ENCODE data around the gene BRSK2.

BRSK2 gene

DNA sequence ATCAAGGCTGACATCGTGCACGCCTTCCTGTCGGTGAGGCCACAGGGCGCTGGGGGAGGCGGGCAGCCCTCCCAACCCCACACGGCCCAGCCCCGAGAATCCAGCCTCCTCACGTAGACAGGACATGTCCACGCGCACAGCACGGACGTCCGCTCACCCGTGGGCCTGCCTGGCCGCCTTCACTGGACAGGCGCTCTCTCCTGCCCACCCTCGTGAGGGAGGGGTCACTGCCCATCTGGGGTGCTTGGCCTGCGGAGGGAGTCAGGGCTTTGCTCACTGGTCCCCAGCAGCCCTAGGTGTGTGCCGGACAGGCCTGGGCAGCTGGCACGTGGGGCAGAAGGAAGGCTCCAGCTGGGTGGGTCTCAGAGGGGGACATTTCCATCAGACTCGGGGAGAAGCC lies 64.8 kb downstream of the BRSK2 start:
- no peak for DNase-seq

DNA sequence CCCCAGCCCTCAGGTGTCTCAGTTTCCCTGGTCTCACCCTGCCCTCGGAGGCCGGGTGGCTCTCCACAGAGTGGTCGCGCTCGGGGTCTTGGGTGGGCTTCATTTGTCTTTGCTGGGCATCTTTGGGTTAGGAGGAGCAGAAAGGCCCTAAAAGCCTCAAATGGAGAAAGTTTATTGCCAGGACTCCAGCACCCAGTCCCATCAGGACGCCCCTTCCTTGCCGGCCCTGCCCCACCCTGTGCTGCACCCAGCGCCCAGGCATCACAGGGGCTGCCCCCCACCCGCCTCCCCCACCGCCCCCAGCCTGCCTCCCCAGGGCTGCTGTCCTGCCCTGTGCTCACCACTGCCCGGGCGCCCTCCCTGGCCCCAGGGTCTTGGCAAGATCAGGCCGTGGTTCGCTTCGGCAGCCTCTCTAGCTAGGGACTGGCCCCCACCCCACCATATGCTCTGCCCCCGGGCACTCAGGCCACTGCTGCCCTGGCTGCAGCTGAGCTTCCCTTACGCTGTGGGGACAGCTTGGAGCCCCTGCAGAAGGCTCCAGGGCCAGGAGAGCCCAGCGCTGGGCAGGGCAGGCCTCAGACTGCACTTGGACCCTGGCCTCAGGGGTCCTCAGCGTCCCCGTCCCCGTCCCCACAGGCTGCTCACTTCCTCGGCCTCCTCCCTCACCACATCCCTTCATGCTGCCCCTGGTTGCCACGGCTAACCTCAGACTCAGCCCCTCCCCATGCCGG lies 65.5 kb downstream of the BRSK2 start:
- DNase-seq, result no peak

DNA sequence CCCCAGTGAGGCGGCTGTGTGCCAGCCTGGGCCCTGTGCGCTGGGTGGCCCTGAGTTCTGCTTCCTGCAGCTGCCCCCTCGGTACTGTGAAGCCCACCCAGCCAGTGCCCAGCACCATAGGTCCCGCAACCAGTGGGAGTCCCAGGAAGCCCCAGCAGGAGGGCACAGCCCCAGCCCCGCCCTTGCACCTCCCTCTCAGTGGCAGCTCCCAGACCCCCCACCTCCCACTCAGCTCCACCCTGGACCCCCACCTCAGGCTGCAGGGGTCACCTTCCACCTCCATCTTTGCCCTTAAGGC lies 66.0 kb downstream of the BRSK2 start:
- no peak for DNase-seq

DNA sequence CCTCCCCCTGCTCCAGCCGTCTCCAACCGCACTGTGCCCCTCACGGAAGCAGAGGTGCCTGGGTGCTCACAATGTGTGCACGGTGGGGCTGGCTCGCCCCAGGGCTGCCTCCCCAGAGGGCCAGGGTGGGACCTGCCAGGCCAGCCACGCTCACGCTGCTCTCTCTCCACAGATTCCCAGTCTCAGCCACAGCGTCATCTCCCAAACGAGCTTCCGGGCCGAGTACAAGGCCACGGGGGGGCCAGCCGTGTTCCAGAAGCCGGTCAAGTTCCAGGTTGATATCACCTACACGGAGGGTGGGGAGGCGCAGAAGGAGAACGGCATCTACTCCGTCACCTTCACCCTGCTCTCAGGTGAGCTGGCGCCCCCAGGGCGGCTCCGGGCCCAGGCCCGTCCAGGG lies 66.4 kb downstream of the BRSK2 start:
- DNase-seq, result no peak

DNA sequence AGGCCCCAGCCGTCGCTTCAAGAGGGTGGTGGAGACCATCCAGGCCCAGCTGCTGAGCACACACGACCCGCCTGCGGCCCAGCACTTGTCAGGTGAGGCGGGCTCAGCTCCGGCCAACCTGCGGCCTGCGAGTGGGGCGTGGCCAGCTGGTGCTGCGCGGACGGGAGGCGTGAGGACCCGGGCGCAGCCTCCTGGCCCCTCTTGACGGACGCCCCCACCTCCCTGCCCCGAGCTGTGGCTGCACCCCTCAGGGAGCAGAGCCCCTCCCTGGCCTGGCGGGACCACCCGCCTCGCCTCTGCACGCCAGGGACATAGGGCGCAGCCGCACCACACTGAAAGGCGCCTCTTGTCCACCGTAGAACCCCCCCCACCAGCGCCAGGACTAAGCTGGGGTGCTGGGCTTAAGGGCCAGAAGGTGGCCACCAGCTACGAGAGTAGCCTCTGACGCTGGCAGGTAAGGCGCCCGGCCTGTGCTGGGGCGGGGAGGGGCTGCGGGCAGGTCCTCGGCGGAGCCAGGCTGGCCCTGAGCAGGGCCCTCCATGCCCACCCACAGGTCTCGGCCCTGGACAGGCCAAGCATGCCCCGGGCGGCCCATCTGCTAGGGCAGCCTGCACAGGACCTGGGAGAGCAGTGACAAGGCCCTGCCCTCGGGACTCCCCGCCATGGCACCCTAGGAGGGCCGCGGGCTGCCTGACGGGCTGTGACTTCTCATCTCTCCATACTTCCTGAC lies 67.0 kb downstream of the BRSK2 start:
- DNase-seq, result no peak

DNA sequence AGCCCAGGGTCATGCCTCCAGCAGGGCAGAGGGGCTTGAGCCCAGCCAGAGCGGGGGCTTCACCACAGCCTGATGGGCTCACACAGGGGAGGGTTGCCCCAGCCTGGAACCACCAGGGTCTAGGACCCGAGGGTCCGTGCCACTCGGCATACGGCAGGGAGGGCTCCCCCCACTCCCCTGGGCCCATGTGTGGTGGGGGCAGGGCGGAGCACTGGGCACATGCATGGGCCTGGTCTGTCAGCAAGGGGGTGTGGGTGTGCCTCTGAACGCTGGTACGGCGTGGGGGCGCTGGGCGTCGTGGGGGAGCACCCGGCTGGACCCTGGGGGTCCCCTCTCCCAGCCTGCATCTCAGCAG lies 67.6 kb downstream of the BRSK2 start:
- no peak for DNase-seq

DNA sequence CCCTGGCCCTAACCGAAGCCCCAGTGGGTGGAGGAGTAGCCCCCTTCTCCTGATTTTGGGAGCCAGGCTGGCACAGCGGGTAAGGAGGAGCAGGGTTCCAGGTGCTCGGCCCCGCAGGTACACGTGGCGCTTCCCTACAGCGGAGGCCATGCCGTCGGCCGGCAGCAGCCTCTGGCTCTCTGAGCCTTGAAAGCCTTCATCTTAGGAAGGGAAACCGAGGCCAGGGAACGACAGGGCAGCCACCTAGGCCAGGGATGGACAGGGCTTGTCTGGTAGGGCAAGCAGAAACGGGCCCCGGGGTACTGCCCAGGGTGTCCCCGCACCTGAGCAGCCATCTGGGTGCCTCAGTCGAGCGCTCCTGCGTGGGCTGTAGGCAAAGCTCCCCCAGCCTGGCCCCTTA lies 68.1 kb downstream of the BRSK2 start:
- DNase-seq, result no peak

DNA sequence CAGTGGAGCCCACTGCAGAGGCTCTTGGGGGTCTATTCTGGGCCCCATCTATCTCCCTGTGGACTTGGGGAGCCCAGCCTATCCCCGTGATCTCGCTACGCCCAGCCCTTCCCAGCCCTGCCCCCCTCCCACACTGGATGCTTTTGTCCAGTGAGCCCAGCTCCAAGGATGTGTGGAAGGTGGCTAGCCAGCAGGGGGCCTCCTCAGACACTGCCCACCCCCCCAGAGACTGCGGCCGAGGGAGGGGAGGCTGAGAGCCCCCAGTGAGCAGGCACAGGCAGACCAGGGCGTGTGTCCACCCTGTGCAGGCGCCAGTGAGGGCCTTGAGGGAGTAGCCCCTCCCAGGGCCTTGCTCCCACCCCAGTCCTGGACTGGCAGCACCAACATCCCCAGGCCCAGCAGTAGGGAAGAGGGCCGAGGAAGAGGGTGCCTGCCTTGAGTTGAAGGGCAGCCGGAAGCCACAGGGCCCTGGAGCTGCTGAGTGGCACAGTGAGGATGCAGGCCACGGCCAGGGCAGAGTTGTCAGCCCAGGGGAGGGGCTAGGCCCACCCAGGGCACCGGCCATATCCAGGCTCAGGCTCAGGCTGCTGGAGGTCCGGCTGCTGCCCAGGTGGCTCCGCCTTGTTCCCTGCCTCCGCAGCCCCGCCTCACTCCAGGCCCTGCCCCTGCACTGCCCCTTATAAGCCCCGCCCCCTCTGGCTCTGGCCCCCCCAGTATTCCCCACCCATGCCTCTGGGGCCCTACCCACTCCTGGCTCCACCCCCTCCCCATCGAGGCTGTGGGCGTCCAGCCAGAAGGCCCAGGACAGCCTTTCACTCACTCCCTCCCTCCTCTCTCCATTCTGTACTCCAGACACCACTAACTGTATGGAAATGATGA lies 68.8 kb downstream of the BRSK2 start:
- DNase-seq, result no peak

DNA sequence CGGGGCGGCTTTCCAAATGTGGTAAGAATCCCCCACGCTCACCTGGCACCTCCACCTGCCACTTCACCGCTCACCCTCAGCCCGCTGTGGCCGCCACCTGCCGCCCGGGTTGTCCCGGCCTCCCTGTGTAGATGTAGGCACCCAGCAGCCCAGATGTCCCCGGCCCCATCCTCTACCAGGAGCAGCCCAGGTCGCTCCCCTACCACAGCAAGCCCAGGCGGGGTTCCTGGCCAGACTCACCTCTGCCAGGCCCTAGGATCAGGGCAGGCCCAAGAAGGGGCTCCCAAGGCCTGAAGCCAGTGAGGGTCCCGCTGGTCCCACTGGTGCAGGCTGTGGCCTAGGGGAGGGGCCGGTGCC lies 69.5 kb downstream of the BRSK2 start:
- DNase-seq, result no peak

DNA sequence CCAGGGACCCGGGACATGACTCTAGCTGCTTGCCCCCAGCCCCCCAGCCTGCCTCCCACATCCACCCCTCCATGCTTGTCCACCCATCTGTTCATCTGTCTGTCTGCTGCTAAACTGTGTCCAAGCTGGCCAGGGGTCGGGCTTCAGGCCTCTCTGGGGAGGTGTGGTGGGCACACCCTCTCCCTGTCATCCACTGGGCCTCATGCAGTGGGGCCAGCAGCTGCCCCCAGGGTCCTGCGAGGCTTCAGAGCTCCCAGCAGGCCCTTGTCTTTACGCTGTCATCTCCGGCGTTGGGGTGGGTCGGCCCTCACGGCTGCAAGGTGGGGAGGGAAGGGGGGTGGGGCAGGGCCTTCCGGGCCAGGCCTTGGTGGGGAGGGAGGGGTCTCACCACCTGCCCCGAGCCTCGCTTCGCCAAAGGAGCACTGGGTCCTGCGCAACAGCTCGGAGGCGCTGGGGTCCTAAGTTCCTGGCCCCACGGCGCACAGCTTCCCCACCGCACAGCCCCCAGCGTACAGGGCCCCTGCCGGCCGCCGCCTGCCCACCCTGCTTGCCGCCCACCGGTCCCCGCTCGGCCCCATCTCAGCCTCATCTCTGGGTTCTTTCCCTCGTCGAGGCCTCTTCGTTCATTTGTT lies 70.1 kb downstream of the BRSK2 start:
- DNase-seq, result no peak

DNA sequence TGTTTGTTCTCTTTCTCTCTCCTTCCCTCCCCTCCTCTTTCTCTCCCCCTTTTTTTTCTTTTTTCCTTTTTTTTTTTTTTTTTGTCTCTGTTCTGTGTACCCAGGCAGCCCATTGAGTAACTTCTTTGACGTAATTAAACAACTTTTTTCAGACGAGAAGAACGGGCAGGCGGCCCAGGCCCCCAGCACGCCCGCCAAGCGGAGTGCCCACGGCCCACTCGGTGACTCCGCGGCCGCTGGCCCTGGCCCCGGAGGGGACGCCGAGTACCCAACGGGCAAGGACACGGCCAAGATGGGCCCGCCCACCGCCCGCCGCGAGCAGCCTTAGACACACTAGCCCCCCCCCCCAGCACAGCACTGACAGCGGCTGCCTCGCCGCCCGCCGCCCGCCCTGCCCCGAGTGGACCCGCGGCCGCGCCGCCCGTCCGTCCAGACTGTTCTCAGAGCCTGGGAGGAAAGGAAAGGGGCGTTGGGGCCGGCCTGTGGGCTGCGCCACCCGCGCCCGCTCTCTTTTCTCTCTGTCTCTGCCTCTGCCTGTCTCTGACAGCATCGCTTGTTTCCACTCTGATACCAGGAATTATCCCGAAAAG lies 70.8 kb downstream of the BRSK2 start:
- no peak for DNase-seq

DNA sequence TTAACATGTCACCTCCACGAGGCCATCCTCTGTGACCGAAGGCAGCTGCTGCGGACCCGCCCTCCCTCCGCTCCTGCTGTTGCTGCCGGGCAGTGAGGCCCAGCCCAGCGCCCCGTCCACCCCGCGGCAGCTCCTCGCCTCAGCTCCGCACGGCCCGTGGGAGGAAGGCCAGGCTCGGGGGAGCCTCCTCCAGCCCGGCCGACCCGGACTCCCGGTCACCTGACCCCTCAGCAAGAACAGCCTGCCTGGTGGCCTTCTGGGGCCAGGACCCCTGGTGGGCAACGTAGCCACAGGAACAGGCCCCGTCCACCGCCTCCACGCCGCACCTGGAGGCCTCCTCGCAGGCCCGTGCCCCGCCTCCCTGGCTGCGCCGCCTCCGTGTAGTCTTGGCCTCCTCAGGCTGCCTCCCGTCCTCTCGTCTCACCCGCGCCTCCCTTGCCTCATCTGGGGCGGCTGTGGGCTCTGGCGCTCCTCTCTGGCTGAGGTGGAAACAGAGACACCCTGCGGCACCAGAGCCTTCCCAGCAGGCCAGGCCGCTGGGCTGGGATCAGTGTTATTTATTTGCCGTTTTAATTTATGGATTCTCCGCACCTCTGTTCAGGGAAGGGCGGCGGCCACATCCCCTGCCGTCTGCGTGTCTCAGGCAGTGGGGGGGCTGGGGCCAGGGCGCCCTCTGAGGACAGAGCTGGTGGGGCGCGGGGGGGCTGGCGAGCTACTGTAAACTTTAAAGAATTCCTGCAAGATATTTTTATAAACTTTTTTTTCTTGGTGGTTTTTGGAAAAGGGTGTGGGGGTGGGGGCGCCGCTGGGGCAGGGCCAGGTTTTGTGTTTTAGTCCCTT lies 71.5 kb downstream of the BRSK2 start:
- no peak for DNase-seq

DNA sequence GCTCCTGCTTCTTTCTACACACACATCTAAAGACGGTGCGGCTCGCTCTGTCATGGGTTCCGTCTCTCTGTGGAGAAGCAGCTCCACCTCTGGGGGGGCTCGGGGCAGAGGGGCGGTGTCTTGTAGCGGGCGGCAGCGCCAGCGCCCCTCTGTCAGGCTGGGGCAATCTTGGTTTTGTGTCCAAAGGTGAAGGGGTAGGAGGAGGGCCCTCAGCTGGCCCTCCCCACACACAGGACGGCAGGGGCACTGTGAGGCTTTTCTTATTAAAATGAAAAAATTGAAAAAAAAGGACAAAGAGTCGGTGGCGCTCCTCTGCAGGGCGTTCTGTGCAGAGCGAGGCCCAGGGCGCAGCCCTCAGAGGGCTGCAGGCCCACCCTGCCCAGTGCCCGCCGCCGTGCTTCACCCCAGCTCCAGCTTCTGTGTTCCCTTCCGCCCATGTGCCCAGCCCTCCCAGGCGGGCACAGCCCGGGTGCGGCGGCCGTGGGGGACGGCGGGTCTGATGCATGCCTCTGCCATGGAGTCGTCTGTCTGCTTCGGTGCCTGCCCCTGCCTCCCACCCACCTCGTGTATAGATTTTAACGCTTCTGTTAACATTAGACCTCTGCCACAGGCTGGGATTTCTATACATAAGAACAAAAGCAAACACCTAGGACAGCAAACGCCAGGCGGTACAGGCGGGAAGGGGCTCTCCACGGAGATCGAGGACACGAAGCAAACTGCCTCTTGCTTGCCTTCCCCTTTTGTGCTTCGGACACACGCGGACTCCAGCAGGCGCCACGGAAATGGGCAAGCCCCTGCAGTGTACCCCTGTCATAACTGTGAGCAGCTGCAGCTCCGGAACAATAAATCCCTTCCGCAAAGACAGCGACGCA lies 72.3 kb downstream of the BRSK2 start:
- no peak for DNase-seq

DNA sequence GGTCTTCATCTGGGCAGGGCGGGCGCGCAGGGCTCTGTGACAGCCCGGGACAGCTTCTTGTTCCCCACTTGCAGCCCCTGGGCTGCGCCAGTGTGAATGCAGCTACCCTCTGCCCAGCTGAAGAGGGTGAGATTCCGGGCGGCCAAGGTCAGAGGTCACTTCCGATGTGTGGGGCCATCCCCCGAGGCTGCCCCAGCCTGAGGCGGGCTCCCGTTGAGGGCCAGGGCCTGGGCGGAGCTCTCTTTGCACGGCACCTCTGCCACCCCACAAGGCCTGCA lies 72.9 kb downstream of the BRSK2 start:
- no peak for DNase-seq

DNA sequence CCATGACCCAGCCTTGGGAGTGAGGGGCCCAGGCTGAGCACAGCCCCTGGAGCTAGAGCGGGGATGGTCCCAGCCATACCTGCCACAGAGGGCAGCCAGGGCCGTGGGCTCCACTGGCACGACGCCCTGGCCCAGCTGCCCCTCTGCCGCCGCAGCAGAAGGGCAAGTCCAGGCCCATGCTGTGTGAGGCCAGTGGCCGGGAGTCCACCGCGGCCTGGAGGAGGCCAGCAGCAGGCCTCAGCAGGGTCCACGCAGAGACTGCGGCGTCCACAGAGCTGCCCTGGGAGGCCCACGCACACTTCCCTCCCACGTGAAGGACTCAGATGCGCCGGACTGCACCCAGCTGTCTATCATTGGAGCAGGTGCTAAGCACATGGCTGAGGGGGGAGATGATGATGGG lies 73.3 kb downstream of the BRSK2 start:
- no peak for DNase-seq

DNA sequence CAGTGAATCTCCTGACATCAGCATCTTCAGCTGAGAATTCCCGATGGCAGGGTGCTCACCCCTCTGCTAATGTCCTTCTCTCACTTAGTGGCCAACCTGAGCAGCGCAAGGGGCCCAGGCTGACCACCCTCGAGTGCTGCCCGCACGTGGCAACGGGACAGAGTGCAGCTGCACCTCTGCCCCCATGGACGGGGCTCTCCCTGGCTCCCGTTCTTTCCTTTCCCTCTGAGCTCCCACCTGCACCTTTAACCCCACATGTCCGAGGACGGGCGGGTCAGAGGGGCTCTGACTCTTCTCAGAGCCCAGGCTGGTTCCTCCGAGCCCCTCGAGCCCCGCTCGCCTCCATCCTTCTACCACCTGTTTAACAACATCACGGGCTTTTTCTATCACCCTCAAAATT lies 77.0 kb downstream of the BRSK2 start:
- no peak for DNase-seq

DNA sequence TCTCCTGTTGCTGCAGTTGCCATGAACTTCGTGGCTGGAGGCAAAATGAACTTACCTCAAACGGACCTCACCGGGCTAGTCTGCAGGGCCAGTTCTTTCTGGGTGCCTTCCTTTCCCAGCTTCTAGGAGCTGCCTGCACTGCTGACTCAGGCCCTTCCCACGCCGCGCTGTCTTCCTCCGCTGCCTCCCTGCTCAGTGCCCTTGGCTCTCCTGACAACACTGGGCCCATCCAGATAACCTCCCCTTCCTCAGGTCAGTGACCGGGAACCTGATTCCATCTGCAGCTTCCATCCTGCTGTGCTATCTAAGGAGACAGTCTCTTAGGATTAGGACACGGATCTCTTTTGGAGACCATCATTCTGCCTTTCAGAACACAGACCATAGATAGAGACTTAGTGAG lies 77.5 kb downstream of the BRSK2 start:
- DNase-seq, result no peak

DNA sequence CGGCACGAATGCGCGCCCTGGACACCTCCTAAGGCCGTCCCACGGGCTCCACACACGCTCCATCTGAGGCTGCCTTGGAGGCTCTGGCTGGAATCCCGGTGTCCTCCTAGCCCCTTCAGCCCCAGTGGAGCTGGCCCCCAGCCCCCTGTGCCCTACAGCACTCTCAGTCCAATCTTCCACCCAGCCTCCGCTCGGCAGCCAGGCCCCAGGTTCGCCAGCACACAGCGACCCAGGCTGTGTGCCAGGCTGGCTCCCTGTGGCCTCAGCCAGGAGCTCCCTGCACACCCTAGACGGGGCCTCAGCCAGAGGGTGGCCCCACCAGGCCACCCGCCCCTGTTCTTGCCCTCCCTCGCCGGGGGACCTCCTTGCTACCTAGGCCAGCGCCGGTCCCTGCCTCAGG lies 78.3 kb downstream of the BRSK2 start:
- DNase-seq, result no peak

DNA sequence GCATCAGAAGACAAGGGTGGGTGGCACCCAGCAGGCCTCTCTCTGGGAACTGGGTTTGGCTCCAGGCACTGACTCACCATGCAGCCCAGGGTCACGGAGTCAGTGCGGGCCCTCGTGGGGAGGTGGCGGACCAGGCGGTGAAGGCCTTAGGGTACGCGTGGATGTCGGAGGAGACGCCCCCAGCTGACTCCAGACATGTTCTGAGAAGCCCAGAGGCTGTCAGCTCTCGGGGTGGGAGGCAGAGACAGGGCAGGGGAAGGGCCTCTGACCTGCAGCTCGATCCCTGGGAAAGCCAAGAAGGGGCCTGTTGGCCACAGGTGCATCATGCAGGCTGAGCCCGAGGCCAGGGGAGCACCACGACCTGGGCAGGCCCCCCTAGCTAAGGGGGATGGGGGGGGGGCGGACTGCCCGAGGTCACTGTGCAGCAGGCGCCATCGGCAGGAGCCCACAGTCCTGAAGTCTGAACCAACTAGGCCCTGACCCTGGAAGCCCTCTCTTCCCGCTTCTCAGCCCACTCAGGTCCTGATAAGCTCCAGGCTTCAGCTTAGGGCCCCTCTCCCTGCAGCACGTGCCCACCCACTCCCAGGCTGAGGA lies 78.8 kb downstream of the BRSK2 start:
- no peak for DNase-seq

DNA sequence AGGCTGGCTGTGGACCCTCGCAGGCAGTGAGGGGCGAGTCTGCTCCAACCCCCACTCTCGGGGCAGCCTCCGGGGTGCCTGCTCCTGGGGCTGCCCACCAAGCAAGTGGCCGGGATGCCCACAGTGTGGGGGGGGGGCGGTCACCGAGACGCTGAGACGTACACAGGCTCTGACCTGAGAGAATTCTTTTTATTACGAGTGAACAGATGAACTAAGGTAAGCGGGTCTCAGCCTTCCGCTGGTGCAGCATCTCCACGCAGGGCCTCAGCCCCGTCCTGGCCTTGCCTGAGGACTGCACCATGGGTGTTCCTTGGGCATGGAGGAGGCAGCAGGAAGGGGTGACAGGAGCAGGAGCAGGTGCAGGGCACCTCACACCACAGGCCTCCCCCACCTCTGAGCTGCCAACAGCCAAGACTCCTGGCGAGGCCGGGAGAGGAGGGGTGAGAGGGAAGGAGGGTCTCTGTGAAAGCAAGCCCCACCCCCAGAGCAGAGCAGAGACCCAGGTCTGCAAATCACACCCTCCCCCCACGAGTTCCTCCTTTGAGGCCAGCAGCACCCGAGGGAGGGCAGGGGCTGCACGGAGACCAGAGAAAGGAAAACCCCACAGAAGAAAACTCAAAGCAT lies 79.7 kb downstream of the BRSK2 start:
- DNase-seq, result no peak
